HG03280 (cell line): ENCODE data around the gene FAM237A.

Source experiments
- ATAC-seq: cut with Tn5 transposase; IDR thresholded peaks from one replicate; pipeline ENCODE4 v1.9.1; 2021; ENCODE audit warnings: mild to moderate bottlenecking, moderate library complexity; ENCODE audit not compliant: unreplicated experiment

The FAM237A gene

DNA sequence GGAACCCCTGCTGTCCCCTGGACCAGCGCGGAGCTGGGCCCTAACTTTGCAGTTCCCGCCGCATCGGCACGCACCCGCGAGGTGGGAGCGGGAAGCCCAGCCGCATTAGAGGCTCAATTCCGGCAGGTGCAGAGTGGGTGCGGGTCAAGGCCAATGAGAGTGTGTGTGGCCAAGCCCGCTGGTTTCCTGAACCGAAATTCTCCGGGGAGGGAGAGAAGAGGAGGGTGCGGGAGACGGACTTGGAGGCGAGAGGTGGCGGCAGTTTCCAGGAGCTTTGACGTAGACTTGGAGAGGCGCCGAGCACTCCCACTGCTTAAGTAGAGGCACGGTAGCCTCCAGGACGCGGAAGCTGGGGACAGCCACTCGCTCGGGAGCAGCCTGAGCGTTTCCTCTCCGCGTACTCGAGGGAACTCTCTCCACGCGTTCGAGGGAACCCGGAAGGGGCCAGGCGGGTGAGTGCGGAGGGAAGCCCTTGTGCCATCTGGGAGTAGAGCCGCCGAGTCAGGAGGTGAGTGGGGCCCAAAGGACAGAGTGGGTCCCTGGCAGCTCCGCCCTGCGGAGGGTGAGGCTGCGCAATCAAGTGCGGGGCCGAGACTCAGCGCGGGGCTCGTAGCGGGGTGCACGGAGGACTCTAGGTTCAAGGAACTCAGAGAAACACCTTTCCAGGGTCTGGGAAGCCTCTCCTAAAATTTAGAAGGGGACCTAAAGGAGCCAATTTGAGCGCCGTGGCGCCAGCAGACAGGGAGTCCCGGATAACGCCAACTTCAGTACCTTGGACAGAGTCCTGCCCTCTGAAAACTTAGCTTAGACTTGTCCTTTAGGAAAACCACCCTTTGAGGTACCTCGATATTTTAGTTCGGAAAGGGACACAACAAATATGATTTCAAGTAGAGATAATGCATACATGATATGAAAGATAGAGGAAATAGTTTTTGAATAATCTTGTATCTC lies at the start of gene FAM237A:
Gene FAM237A (plus strand): TSS at position 413 of the 951 bp plus-strand sequence. CDS start 1,750 bp downstream, outside the sequence.
- no peak for ATAC-seq

- no peak for ATAC-seq
Measured at GRCh38 chr2:206597717-206598218, 44.5 kb upstream of the FAM237A start.

- ATAC-seq: no peak
Measured at GRCh38 chr2:206603243-206603642, 39.0 kb upstream of the FAM237A start.

DNA sequence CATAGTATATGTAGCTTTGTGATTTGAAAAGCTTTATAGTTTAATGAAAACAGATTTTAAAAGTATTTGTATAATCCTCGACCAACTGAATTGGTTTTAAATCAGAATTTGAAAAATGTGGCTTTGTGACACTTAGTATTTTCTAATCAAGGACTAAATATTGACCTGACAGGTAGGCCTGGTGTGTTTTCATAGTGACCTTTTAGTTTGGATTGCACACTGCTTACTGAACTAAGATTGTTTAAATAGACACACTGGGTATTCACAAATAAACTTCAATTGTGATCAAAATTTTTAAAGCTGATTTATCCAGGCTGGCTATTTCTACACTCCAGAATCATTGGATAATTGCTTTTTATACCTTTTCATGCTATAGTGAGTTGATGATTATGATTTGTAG lies 31.8 kb upstream of the FAM237A start:
- no peak for ATAC-seq

DNA sequence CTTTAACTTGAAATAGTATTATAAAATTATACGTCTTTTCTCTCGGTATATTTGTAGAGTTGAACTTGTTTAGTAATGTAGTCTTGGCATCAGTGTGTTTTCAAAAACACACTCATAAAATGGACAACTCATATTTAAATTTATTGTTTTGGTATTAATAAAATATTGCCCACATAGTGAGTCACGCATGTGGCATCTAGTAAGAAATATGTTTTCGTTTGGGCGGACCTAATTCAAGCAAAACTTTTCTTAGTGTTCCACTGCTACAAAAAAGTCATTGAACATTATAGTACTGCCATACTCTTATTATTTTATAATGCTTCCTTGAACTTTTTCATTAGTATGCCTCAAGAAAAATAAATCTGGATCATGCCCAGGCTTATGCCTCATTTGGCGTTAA lies 31.1 kb upstream of the FAM237A start:
- no peak for ATAC-seq

- ATAC-seq: no peak
Measured at GRCh38 chr2:206611736-206612135, 30.6 kb upstream of the FAM237A start.

DNA sequence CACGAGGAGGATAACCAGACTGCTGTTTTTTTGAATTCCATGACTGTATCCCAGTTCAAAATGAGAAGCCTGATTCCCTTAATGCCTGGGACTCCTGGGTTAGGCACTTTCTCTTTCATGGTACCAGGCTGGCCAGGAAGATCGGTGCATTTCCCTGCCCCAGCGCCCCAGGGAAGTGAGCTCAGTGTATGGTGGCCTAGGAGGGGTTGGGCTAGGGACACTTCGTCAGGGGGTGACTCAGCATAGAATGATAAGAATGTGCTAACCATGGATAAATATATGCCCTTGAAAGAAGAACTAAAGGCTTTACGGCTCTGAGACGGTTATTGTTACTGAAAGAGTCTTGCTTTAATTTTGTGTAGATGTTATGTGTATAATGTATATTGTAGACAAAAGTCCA lies 27.5 kb upstream of the FAM237A start:
- ATAC-seq: no peak

DNA sequence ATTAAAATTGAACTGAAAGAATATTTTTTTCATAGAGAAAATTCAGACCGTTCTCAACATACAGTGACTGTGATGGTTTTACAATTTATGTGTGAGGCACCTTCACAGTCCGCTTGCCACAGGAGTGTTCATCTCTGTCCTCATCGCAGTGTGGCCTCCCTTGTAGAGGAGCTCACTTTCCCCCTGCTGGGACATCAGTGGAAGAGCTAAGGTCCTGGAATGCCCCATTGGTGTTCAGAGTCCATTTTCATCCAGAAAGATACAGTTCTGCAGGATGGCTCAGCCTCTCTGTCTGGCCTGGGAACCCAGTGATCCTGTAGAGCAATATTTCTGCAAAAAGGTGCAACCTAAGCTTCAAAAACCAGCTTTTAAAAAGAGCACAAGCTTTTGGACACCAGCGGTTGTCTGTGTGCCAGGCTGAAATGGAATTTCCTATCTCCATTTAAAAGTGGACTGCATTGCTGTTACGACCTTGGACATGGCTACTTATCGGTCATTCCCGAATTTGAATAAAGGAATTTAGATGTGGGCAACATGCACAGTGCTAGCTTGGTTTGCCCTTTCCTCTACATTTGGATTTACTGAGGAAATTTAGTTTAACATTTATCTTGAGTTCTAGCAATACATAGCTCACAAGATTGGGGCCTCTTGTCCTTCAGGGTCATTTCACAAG lies 26.7 kb upstream of the FAM237A start:
- ATAC-seq: no peak

- ATAC-seq: no peak
Measured at GRCh38 chr2:206616151-206616550, 26.1 kb upstream of the FAM237A start.

GRCh38 chr2:206619011-206619410 lies 23.3 kb upstream of the FAM237A start:
- no peak for ATAC-seq

DNA sequence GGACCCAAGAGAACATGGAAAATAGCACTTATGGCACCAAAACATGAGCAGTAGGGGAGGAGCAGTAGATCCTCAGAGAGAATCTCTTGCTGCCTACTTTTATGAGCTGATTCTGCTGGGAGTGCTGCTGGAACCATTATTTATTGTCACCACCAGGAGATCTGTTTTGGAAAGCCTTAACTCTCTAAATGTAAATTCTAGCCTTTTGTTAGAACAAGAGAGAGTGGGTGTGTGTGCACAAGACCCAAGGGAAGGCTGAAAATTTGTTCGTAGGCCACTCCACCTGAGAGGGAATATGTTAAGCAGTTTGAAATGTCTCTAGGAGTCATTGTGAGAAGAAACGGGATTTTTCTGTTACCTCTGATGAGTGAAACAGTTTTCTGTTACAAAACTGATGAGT lies 16.2 kb upstream of the FAM237A start:
- ATAC-seq: no peak

- ATAC-seq: no peak
Measured at GRCh38 chr2:206627632-206628031, 14.7 kb upstream of the FAM237A start.

- ATAC-seq: no peak
Measured at GRCh38 chr2:206631340-206631739, 10.9 kb upstream of the FAM237A start.

DNA sequence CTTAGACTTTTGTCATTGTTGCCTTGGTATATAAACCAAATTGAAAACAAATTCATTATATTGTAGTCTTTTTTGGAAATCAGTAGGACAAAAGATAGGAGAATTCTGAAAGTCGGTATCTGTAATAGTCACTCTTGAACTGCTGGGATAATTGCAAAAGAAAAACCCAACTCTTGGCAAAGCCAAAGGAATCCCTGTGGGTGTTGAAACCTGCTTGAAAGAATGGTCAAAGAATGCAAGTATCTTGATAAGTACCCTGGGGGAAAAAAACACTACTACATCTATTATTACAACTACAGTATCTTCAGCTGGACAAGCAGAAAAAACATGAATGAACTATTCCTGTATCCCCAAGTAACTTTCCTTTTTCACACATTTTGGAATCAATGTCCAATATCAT lies 7.3 kb upstream of the FAM237A start:
- ATAC-seq: no peak

- no peak for ATAC-seq
Measured at GRCh38 chr2:206639636-206640035, 2.7 kb upstream of the FAM237A start.

DNA sequence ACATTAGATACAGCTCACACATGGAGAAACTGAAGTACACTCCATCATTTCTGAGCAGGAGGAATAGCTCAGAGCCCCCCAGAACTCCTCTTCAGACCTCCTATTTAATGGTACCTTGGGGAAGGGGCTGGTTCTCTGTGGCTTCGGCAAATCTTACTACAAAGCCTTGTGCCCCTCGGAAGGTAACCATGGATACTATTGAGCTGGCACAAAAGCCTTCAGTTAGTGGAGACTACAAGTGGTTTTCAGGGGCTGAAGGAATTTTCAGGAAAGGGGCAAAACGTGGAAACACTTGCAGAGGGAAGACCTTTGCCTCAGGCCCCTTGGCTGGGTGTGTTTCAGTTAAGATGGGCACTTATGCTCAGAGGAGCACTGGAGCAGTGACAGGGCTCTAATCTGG lies 1.1 kb upstream of the FAM237A start:
- ATAC-seq: no peak

GRCh38 chr2:206647985-206648384 lies 5.7 kb downstream of the FAM237A start:
- no peak for ATAC-seq

DNA sequence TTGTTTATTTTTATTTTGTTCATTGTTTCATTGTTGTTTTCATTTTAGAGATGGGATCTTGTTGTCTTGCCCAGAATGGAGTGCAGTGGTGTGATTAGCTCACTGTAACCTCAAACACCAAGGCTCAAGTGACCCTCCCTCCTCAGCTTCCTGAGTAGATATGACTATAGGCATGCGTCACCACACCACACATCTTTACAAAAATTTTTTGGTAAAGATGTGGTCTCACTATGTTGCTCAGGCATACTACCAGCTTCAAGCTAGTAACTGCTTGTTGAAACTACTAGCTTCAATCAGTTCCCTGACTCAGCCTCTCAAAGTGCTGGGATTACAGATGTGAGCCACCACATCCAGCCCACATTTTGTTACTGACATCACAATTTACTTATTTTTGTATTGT lies 14.8 kb downstream of the FAM237A start:
- ATAC-seq: no peak

DNA sequence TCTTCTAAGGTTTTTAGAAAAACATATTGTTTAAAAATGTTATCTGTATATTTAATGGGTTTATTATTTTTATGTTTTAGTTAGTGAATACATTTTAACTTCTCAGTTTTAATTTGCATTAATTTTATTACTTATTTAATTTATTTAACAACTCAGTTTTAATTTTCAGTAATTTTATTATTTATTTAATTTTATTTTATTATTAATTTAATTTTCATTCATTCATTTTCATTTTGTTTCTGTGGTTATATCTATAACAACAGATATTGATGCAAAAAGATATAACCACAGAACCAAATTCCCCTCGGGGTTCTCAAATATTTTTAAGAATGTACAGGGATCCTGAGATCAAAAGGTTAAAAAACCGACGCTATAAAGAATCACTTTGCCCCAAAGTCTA lies 23.0 kb downstream of the FAM237A start:
- ATAC-seq: no peak

DNA sequence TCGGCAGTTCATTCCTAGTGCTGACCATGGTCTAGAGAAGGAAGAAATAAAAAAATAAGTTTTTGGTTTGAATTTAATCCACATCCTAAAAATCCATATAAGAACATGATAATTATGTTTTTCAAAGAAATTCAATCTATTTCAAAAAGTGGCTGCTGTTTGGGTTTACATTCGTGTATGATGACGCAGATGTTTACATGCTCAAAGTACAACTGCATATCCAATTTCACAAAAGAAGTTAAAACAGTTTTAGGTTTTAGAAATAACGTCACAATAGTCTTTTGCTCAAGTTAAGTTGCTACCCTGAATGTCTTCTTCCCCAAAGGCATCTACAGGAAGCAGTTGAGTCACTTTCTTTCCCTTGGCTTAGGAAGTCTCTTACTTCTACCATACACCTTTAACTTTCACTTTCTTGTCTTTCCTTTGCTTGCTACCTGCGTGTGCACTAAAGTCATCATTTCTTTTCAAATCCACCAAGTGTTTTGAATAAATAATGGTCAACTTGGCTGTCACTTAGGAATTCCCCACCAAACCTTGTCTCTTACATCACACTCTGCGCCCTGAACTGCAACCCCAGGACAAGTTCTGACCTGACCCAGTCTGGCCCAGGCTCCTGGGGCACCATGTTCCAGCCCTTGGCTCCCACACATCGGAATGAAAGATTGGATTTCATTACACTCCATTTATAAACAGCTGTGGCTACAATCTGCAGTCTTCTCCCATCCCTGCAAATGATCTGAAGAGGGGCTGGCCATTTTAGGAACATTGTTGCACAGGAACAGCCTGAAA lies 28.4 kb downstream of the FAM237A start:
- ATAC-seq: no peak

DNA sequence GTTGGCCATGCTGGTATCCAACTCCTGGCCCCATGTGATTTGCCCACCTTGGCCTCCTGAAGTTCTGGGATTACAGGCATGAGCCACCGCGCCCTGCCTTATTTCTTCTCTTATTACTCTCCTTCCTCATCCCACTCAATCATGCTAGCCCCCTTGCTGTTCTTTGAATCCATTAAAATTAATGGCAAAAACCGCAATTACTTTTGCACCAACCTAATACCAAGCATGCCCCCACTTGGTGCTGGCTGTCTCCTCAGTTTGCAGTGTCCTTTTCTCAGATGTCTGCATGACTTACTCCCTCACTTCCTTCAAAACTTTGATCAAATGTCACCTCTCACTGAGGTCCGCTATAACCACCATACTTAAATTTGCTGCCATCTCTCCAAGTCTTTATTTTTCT lies 41.3 kb downstream of the FAM237A start:
- no peak for ATAC-seq
